GM11168 (cell line): Measurements from ENCODE around the gene F2RL2.

Experiments used
- in situ Hi-C: fragments of 300-500 bp; cut with MboI; formaldehyde crosslinking; loops from one replicate; pipeline ENCODE4 v1.12.0; 2022; ENCODE audit warnings: low sequenced_read_pairs; ENCODE audit not compliant: unreplicated experiment

F2RL2 gene

DNA sequence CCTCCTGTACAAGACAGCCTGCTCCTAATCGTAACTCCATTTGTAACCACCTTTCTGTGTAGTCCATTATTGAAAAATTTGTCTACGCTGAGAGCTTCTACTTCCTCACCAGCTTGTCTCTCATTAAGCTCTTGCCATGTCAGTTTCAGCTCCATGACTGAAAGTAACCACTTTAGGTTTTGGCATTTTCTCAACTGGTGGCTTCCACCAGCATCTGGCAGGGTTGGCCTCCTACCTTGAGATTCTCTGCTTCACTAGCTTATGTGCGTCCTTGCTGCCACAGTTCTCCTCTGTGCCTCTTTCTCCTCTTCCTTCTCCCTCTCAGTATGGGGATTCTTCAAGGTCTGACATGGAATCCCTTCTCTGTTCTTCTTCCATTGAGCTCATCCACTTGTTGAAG is 31.8 kb downstream of the F2RL2 start:
- in situ Hi-C loops, result no loop called here

DNA sequence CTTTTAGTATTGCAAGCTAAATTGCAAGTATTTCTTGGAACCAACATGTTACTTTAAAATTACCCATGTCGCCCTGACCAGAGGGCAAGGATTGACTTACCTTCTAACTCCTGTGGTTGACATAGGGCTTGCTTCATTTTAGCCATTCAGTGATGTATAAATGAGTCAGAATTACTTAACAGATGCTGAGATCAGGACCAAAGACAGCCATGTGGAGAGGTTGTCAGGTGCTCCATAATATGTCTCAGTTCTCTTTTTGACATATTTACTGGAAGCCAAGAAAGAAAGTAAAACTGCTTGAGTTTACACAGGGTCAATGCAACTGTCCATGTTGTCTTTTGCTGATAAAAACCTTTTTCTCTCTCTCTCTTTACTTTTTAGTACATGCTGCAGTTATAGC is 33.2 kb downstream of the F2RL2 start:
- in situ Hi-C loops, result no loop called here

DNA sequence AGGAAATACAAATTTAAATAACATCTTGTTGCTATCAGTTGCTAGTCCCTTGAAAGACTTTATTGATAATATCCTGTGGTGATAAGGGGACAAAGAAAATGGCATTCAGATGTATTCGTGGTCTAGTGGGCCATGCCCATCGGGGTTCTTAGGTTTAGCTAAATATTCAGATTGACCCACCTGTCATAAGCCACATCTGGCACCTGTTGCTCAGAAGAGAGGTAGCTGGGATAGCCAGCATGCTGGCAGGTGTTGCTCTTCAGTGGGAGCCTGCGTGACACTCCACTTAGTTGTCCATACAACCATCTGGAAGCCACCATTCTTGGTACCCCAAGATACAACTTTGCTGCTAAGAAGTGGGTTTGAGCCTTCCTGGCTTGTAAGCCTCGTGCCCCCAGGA is 36.7 kb downstream of the F2RL2 start:
- in situ Hi-C loops, result no loop called here

DNA sequence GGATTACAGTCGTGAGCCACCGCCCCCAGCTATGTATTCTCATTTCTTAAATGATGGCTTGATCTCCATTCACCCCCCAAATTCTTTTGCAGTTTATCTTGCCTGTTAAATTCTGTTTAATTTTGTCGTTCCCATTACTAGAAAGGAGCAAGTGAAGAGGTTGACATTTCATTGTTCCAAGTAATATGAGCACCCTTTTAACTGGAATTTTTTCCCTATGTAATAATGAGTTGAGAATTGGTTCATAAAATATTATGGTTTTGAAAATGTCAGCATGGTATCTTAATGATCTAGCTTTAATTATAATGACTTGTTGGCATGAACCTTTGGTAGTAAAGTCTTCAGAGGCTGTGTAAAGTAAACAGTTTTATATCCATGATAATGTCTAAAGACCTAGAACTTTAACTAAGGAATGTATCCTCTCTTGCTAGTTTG is 37.4 kb downstream of the F2RL2 start:
- in situ Hi-C loops, result no loop called here

DNA sequence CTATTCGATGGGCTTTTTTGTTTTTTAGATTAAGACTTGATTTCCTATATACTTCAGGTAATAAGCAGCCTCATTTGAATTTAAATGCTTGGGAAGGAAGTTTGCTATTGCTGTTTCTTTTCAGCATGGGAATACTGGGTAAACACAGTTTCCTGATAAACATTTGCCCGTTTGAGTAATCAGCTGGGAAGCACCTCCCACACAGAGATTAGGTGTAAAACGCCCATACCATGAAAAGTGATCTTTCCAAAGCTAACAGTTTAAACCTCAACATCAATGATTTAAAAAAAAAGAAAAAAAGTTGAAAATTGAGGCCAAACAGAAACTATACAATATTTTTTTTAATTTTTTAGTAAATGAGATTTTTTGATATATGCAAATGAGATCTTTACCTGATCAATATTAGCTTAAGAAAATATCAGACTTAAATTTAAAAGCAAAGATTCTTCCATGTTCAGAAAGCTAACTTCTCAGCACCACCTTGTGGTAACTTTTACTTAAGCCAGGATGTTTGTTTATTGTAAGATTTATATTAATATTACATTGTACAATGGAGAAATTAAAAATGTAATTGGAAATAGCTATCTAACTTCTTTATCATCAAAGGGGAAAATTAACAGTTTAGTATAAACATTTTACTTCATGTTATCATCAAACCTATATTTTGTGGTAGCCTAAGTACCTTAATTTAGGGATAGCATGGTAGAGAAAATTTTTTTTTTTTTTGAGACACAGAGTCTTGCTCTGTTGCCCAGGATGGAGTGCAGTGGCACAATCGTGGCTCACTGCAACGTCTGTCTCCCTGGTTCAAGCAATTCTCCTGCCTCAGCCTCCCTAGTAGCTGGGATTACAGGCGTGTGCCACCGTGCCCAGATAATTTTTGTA is 39.8 kb downstream of the F2RL2 start:
- in situ Hi-C loops, result no loop called here

DNA sequence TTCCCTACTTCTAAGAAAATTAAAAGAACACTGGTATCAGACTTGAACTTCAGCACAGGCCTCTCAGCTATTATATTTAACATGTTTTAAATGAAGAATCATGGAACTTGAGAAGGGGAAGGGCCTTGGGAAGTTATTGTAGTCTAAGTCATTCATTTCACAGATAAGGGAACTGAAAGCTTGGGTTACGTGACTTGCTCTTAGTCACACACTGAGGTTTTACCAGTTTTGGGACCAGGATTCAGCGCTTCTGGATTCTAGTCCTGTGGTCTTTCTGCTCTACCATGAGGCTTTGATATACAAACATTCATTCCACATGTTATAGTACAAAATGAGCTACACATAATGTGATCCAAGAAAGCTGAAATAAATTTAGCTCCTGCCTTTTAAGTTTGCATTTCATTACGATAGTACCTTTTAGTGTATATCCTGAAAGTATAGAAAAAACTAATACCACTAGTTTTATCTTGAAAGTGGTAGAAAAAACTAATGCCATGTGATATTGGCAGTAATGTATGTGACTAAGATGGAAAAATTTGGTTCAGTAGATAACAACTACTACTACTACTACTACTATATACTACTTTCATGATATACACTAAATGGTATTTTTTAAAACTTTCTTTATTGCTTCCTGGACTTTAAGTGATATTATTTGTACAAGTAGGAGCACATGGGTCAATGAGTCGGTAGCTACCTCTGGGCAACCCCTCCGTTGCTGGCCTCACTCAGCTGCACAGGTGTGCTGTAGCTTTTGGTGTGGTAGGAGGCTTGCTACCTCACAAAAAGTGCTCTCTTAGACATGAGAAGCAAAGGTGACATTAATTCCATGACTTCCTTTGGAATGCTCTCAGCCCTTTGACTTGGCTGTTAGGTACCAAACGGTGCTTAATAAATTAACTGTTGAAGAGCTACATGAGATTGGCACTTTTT is 40.7 kb downstream of the F2RL2 start:
- in situ Hi-C loops, result no loop called here

DNA sequence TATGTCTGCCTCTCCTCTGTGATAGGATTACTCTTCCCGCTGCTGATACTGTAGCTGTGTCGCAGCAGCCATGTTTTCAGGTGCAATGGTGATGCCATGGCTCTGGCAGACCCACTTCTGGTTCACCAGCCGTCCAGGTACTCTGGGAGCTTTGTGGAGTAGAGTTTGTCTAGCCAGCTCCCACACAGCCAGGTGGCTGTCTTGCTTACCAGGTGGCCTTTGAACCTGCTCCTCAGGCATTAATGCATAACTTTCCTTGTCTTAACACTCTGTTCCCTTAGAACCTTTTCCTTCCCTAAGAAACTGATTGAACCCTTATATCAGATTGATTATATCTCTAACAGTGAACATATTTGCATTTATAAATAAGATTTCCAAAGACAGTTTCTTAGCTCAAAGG is 42.2 kb downstream of the F2RL2 start:
- in situ Hi-C loops, result no loop called here

DNA sequence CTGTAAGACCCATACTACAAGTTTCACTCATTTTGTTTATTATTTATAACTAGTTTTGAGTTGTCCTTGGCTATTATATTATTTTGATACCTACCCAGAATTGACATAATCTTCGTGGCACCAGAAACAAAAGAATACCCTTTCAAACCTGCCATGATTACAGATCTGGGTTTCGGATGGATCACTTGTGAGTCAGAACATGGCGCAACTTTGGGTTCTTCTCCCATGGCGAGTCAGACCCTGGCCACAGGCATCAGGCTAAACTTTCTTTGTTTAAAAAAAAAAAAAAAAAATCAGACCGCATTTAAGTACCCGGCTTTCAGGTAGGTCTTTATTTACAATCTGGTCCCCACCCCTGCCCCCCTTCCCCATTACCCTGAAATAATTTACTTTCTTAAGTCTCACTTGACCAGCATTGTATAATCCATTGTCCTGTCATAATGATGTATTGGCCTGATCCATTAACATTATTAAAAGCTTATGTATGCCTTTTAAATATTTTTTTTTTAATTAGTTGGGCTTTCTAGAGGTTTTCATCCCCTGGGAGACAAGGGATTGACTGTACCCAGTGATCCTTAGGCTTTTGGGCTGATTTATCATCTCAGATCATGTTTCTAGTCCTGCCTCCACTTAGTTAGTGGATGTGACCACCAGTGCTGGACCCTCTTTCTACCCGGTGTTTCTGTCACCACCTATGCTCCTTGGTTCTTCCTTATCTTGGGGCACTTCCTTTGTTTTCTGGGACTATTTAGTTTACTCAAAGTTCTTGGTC is 43.9 kb downstream of the F2RL2 start:
- in situ Hi-C loops, result no loop called here

DNA sequence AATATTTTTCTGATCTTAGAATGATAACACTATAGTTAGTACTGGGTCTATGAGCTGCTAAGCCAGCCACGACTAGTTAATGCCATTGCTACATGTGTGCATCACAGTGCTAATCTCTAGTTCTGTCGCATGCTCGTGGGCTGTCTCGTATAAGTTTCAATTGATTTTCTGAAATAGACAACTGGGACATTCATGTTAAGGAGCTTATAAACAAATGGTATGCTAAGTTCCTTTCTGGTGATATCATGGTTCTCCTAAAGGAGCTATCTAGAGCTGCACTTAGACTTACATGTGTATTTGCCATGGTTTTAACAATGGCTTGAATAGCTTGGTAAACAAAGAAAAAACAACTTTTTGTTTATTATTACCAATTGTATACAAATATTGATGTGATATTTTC is 46.2 kb downstream of the F2RL2 start:
- in situ Hi-C loops, result no loop called here

DNA sequence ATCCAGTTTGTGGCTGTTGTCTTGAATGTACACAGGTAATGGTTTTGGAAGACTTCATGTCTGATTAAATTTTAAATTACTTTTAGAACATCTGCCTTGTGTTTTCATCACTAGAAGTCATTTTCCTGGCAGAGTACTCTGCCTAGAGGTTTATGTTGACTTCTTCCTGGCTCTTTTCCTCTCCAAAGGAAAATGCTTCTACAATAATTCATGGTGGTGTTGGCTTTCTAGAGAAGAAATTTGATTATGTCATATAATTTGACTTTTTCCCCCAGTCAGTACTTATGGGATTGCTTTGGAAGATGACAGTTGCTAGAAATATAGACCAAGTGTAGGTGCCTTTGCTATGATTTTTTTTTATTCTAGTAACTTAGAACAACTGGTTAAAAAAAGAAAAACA is 46.8 kb downstream of the F2RL2 start:
- in situ Hi-C loops, result no loop called here

DNA sequence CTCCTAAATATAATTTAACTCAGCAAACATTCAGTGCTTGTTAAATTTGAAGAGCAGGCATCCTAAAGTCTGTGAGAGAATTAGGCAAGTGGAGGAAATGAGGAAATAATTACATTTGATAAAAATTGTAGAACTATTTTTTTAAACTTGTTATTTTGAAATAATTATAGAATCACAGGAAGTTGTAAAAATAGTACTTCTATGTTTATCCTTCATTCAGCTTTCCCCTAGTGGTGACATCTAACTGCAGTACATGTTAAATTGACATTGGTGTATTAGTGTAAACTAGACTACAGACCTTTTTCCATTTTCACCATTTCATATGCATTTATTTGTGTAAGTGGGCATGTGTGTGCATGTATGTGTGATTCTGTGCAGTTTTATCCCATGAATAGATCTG is 51.6 kb downstream of the F2RL2 start:
- in situ Hi-C loops, result no loop called here

DNA sequence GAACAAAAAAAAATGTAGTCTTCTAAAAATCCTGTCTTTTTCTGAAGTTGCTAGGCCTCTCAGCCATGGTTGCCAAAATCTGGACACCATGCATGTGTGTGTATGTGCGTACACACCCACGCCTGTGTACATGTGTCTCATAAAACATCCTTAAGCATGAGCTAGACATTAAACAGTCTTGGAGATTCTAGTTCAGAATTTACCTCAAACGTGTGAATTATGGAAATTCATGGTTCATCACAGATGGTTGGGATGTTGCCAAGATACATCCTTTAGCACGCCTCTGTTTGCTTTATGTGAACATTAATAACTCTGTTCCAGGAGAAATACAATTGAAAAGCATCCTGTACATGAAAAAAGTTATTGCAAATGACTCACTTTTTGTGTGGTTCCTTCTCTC is 53.0 kb downstream of the F2RL2 start:
- in situ Hi-C loops, result no loop called here
